LNCaP clone FGC (cell line): ENCODE data around the gene MUC5B.
A peak's percentile ranks its signal among the peaks of the same experiment; 100 is the strongest.

Source experiments
- DNase-seq: peaks from one replicate; pipeline ENCODE4 v3.0.0-alpha.2; 2011; ENCODE audit warnings: low read depth
- H3K4me3 ChIP-seq: 2 replicates; pipeline ENCODE4 v1.5.1; 2011; ENCODE audit warnings: mild to moderate bottlenecking, low read depth, low read length, control low read depth
- CTCF ChIP-seq: IDR thresholded peaks from 2 replicates; pipeline ENCODE4 v1.5.1; 2012; ENCODE audit warnings: mild to moderate bottlenecking; ENCODE audit not compliant: control insufficient read depth, insufficient read depth; ENCODE audit errors: extremely low read depth

Gene MUC5B

DNA sequence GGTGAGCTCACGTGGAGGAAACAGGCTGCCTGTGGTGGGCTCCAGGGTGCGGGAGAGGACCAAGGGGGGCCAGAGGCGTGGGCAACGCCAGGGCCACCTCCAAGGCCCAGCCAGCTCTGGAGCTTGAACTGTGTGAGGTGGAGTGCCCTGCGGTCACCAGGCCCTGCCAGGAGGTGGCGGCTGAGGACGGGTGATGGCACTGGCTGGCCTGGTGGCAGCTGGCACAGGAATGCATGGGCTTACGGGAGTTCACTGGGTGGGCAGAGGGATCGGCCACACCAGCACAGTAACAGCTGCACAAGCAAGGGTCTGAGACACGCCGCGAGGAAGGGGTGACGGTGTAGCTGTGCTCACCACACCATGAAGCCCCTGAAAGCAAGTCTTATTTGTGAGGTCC, 70.8 kb downstream of the MUC5B start:
- TF ChIP-seq CTCF = peak; percentile 66
- no peak for DNase-seq
- H3K4me3 ChIP-seq = no peak overlapping the region

DNA sequence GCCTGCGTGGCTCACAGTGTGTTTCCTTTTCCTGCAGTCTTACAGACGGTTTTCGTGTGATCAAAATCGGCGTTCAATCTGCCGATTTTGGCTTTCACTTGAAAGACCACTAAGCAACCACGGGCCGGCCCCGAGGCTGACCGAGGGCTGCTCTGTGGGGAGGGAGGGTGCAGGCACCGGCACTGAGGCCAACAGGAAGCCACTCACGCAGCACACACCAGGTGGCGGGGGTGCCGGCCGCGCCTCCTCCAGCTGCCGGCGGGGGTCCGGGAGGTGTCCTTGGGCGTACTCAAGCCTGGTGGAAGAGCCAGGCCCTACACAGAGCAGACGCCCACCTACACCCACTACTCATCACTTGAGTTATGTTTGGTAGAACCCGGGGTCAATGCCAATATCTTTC, 72.2 kb downstream of the MUC5B start:
- no peak for DNase-seq
- no peak overlapping the region for H3K4me3 ChIP-seq
- no peak for TF ChIP-seq CTCF

GRCh38 chr11:1295591-1295990, 72.7 kb downstream of the MUC5B start:
- H3K4me3 ChIP-seq = no peak overlapping the region
- no peak for DNase-seq
- TF ChIP-seq CTCF = no peak

DNA sequence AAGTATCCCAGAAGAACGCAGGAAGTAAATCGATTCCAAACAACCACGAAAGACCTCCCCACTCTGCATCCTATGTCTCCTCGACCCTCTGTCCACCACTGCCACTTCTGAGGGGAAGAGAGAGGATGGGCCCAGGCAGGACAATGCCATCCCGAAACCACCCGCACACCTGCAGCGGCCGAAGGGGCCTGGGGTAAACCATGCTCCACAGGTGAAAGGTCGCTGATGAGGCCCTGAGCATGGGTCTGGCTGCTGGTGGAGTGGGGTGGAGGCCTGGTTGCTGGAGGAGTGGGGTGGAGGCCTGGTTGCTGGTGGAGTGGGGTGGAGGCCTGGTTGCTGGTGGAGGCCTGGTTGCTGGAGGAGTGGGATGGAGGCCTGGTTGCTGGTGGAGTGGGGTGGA, 73.4 kb downstream of the MUC5B start:
- H3K4me3 ChIP-seq = no peak overlapping the region
- no peak for DNase-seq
- TF ChIP-seq CTCF = no peak

- no peak for TF ChIP-seq CTCF
- no peak for DNase-seq
- no peak overlapping the region for H3K4me3 ChIP-seq
Measured at GRCh38 chr11:1297011-1297575, 74.2 kb downstream of the MUC5B start.

DNA sequence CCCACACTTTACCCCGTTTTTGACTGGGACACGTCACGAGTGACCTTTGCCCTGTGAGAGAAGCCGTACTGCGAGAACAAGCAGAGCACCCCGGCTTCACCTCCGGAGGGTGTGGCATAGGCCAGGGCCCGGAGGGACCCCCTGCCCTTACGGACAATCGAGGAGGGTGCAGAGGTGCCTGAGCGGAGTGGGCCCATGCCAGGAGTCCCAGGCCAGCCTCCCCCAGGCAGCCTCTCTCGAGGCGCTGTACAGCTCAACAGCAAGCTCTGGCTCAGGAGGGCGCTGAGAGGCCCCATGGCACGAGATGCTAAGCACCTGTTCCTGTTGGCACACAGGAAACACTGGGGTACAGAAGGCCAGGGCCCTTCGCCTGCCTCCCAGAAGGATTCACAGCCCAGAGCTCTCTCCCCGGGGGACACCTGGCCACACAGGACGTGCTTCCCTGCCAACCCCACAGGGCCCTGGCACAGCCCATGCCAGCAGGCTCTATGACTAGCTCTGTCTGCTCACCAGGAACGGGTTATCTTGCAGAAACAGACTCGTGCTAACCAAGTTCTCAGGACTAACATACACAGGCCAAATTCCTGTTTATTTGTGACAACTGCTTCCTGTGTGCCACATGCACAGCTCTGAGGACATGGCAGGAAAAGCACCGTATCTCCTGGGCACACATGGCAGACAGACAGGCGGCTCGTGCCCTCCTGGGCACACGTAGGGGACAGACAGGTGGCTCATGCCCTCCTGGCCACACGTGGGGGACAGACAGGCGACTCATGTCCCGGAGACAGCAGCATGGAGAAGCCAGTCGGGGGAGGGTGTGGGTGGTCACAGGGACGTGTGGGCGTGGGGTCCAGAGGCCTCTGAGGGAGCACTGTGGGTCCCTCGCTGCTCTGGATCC, 75.0 kb downstream of the MUC5B start:
- no peak for DNase-seq

More for the DNA sequence above, 75.0 kb downstream of the MUC5B start:
- no peak for TF ChIP-seq CTCF
- H3K4me3 ChIP-seq = no peak overlapping the region
